ENCODE data around the gene THRA. TPM values are rescaled to one million over a fixed set of nuclear protein-coding genes. Genes with fewer than 3 reads are reported as not detected.

THRA gene
- total and polyA plus RNA-seq, 8 donors, result 37.9 to 80.7 (median 72.3) TPM

- H3K27ac ChIP-seq, result peak overlapping the region; percentile 79 to 92
- H3K9me3 ChIP-seq, result no peaks in the 10 kb centered on the region
- H3K36me3 ChIP-seq, result no peaks in the 10 kb centered on the region
- intact Hi-C loops (cut with DNase I), result loop anchor here in 1 of 2 donors (10.0 kb wide), 1 partner anchor 65 kb away; the partner anchor contains the start of gene RAPGEFL1
- TF ChIP-seq CTCF (IDR thresholded peaks at IDR 0.05), result no peak
- peaks cover 62 to 89% of the 10 kb centered on the region in 2 donors for H3K4me1 ChIP-seq
- H3K4me3 ChIP-seq, result no peak overlapping the region
- ATAC-seq (no peak), DNase-seq (peak in 1 of 4 donors; percentile 22)
- H3K27me3 ChIP-seq, result no peaks in the 10 kb centered on the region
These were observed 47.5 kb downstream of the THRA start for GRCh38 chr17:40110026-40110845.

- peak; percentile 85 to 90 for TF ChIP-seq CTCF (IDR thresholded peaks at IDR 0.05)
- Histone ChIP-seq H3K4me1 (peaks cover 60 to 77% of the 10 kb centered on the region in 2 donors), H3K27me3 (no peaks in the 10 kb centered on the region), H3K27ac (peak overlapping the region; percentile 79 to 92), H3K36me3 (no peaks in the 10 kb centered on the region), H3K4me3 (no peak overlapping the region), H3K9me3 (no peaks in the 10 kb centered on the region)
- ATAC-seq, result peak; percentile 75
- intact Hi-C loops (cut with DNase I), result loop anchor here in 1 of 2 donors (10.0 kb wide), 1 partner anchor 63 kb away; the partner anchor contains the start of gene RAPGEFL1
- peak in 3 of 4 donors; percentile 89 to 97 (median 95) for DNase-seq
These were observed 48.7 kb downstream of the THRA start for GRCh38 chr17:40111221-40112128.

- TF ChIP-seq CTCF (IDR thresholded peaks at IDR 0.05), result no peak
- intact Hi-C loops (cut with DNase I), result loop anchor here in 1 of 2 donors (10.0 kb wide), 1 partner anchor 63 kb away; the partner anchor contains the start of gene RAPGEFL1
These were observed 49.5 kb downstream of the THRA start for GRCh38 chr17:40112191-40112711.

GRCh38 chr17:40112718-40113109, 49.9 kb downstream of the THRA start:
- intact Hi-C loops (cut with DNase I), result loop anchor here in 1 of 2 donors (10.0 kb wide), 1 partner anchor 62 kb away; the partner anchor contains the start of gene RAPGEFL1
- no peak for ATAC-seq

More at GRCh38 chr17:40112191-40112711, 49.5 kb downstream of the THRA start:
- Histone ChIP-seq H3K27ac (peak overlapping the region; percentile 79 to 92), H3K9me3 (no peaks in the 10 kb centered on the region), H3K36me3 (no peaks in the 10 kb centered on the region), H3K27me3 (no peaks in the 10 kb centered on the region), H3K4me3 (no peak overlapping the region), H3K4me1 (peaks cover 53 to 69% of the 10 kb centered on the region in 2 donors)
- DNase-seq, result no peak
- no peak for ATAC-seq

More at GRCh38 chr17:40112718-40113109, 49.9 kb downstream of the THRA start:
- Histone ChIP-seq H3K27ac (peak overlapping the region; percentile 79 to 92), H3K4me3 (no peak overlapping the region), H3K9me3 (no peaks in the 10 kb centered on the region), H3K36me3 (no peaks in the 10 kb centered on the region), H3K27me3 (no peaks in the 10 kb centered on the region), H3K4me1 (peaks cover 48 to 64% of the 10 kb centered on the region in 2 donors)
- no peak for TF ChIP-seq CTCF (IDR thresholded peaks at IDR 0.05)
- no peak for DNase-seq

Data from left lung (tissue), 10 donors.